Astrocyte (in vitro differentiated cells and primary cell): ENCODE data around the gene DCAF4.

Experiments
- EZH2 ChIP-seq: IDR thresholded peaks from 2 replicates; pipeline ENCODE4 v1.6.1; 2012; ENCODE audit warnings: mild to moderate bottlenecking, low read length, inconsistent platforms; ENCODE audit not compliant: insufficient read depth
- TF ChIP-seq, protein P1 (sequence below): IDR thresholded peaks from 2 replicates; pipeline ENCODE4 v1.5.1; 2011; ENCODE audit warnings: low read depth, mild to moderate bottlenecking, inconsistent platforms, low read length, moderate library complexity; ENCODE audit not compliant: insufficient read depth

DNA sequence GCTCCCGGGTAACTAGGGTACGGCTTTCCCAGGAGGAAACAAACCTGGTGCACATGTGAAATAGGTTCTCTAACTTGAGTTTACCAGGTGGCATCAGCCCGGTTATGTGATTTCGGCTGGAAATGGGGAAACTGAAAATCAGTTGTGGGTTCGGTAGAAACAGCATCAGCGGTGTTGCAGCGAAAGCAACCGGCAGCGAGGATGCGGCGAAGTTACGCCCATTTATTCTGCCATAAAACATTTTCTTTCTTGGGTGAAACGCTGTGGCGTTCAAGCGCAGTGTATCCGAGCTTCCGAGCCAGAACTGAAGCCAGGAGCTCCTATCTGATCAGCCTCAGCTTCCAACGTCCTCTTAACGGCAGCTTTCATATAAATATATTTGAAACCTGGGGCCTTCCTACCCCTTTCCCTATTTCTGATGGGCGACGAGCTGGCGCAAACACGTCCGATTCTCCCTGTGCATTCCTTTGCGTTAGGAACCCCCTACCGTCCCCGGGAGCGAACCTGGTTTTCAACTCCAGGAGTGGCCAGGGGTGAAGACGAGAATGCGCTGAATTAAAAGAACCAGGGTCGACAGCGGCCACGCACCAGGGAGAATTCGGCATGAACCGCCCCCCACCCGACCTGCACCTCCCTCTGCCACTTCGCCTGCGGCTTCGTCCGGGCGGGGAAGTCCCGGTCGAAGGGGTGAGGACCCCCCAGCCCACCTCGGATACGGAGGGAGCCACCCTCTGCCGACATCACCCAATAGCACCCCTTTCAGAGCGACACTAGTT, 34.0 kb upstream of the DCAF4 start:
- TF ChIP-seq, protein P1, sequence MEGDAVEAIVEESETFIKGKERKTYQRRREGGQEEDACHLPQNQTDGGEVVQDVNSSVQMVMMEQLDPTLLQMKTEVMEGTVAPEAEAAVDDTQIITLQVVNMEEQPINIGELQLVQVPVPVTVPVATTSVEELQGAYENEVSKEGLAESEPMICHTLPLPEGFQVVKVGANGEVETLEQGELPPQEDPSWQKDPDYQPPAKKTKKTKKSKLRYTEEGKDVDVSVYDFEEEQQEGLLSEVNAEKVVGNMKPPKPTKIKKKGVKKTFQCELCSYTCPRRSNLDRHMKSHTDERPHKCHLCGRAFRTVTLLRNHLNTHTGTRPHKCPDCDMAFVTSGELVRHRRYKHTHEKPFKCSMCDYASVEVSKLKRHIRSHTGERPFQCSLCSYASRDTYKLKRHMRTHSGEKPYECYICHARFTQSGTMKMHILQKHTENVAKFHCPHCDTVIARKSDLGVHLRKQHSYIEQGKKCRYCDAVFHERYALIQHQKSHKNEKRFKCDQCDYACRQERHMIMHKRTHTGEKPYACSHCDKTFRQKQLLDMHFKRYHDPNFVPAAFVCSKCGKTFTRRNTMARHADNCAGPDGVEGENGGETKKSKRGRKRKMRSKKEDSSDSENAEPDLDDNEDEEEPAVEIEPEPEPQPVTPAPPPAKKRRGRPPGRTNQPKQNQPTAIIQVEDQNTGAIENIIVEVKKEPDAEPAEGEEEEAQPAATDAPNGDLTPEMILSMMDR, result no peak
- TF ChIP-seq EZH2, result no peak
